ENCODE data around the gene SPAG4.

SPAG4 gene

DNA sequence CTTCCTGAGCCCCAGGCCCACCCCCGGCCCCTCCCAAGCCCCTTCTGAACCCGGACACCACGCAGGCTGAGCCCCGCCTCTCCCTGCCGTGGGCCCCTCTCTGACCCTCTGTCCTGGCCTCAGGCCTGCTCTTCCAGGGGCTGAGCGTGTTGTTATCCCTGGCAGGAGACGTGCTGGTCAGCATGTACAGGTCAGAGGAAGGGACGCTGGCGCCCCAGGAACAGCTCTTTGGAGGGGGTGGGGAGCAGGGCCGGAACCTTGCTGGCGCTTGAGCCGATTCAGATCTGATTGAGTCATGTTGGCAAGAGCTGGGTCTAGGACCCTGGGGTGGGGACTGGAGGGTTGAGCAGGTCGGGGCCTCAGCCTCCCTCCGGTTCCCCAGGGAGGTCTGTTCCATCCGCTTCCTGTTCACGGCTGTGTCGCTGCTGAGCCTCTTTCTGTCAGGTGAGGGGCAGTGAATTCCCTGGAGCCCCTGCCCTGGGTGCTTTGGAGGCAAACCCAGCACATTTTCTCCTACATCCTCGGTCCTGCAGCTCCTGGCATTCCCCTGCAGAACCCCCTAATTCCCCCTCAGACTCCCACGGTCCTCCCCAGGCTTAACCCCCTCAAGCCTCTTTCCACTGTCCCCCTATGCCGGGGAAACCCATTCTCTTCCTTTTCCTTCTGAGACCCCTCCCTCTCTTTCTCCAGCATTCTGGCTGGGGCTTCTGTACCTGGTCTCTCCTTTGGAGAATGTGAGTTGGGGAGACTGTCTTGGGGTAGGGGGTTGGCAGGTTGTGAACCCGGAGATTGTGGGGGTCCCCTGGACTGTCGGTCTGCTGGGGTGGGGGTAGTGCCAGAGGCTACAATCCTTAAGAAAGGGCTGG, 2.0 kb downstream of the SPAG4 start:
- Histone ChIP-seq H3K9me3 (ENCODE audit: insufficient read depth, low read depth, low read length) (no peaks in the 10 kb centered on the region), H3K4me3 (ENCODE audit: low read length) (peak overlapping the region; percentile 74), H3K4me1 (ENCODE audit: insufficient read depth, low read length) (peaks cover 7% of the 10 kb centered on the region; the same call in 1 of the 2 replicates), H3K36me3 (ENCODE audit: insufficient read depth, low read depth, low read length) (no peaks in the 10 kb centered on the region), H3K9ac (ENCODE audit: low read depth, low read length) (no peak overlapping the region; the same call in 1 of the 2 replicates), H3K27me3 (ENCODE audit: insufficient read depth, low read length) (peaks cover 28% of the 10 kb centered on the region), H3K27ac (ENCODE audit: low read length) (no peak overlapping the region)

DNA sequence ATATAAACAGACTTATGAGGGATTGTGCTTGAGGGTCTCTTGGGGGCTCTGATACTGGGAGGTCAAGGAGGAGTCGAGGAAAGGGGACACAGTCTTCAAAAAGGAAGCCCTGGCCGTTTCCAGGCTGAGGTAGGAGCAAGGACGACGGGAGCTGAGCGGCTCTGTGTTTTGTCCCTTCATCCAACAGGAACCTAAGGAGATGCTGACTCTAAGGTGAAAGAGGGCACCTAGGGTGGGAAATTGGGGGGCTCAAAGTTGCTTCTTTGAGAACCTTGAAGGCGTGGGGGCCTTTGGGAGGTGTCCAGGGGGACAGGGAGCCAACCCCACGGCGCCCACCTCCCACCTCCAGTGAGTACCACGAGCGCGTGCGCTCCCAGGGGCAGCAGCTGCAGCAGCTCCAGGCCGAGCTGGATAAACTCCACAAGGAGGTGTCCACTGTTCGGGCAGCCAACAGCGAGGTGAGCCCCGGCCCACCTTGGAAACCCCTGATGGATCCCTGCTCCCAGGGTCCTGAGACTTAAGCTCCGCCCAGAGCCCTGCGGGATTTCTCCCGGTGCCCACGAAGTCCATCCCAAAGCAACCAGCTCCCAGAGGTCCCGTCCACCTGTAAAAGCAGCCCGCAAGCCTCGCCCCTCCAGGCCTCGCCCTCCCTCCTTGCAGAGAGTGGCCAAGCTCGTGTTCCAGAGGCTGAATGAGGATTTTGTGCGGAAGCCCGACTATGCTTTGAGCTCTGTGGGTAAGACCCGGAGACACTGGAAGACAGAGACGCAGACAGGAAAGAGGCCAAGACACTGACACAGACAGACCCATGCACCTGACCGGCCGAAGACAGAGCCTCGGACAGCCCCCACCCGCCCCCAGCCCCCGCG, 2.9 kb downstream of the SPAG4 start:
- Histone ChIP-seq H3K27ac (ENCODE audit: low read length) (no peak overlapping the region), H3K4me1 (ENCODE audit: insufficient read depth, low read length) (peaks cover 7% of the 10 kb centered on the region; the same call in 1 of the 2 replicates), H3K27me3 (ENCODE audit: insufficient read depth, low read length) (peaks cover 28% of the 10 kb centered on the region), H3K36me3 (ENCODE audit: insufficient read depth, low read depth, low read length) (no peaks in the 10 kb centered on the region), H3K4me3 (ENCODE audit: low read length) (peak overlapping the region; percentile 74), H3K9me3 (ENCODE audit: insufficient read depth, low read depth, low read length) (no peaks in the 10 kb centered on the region), H3K9ac (ENCODE audit: low read depth, low read length) (peak overlapping the region; percentile 39)

DNA sequence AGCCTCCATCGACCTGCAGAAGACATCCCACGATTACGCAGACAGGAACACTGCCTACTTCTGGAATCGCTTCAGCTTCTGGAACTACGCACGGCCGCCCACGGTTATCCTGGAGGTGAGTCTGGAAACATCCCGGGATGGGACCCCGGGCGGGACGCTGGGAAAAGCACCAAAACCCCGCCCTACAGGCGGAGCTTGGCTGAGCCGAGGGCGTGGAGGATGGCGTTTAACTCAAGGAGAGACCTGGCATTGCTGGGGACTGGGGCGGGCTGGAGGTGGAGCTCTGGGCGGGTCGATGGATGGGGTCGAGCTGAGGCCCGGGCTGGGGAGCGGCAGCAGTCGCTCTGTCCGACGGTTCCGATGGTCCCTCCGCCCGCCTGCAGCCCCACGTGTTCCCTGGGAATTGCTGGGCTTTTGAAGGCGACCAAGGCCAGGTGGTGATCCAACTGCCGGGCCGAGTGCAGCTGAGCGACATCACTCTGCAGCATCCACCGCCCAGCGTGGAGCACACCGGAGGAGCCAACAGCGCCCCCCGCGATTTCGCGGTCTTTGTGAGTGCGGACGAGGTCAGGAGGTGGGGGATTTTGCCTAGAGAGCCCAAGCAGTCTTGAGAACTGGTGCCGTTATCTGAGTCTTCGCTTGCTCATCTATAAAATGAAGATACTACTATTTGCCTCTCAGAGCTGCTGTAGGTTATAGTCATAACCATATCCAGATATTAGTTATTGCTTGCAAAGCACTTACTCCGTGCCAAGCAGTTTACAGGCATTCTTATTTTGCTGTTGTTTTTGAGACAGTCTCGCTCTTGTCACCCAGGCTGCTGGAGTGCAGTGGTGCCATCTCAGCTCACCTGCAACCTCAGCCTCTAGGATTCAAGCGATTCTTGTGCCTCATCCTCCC, 3.8 kb downstream of the SPAG4 start:
- H3K27me3 ChIP-seq (ENCODE audit: insufficient read depth, low read length), result peaks cover 21% of the 10 kb centered on the region
- H3K36me3 ChIP-seq (ENCODE audit: insufficient read depth, low read depth, low read length), result 0 out of 2 replicates have a peak, but pooled peaks cover 3% of the 10 kb centered on the region
- peak overlapping the region; percentile 66; the same call in 1 of the 2 replicates for H3K9ac ChIP-seq (ENCODE audit: low read depth, low read length)
- H3K4me1 ChIP-seq (ENCODE audit: insufficient read depth, low read length), result peaks cover 7% of the 10 kb centered on the region; the same call in 1 of the 2 replicates
- H3K27ac ChIP-seq (ENCODE audit: low read length), result no peak overlapping the region
- peak overlapping the region; percentile 74 for H3K4me3 ChIP-seq (ENCODE audit: low read length)
- no peaks in the 10 kb centered on the region for H3K9me3 ChIP-seq (ENCODE audit: insufficient read depth, low read depth, low read length)

DNA sequence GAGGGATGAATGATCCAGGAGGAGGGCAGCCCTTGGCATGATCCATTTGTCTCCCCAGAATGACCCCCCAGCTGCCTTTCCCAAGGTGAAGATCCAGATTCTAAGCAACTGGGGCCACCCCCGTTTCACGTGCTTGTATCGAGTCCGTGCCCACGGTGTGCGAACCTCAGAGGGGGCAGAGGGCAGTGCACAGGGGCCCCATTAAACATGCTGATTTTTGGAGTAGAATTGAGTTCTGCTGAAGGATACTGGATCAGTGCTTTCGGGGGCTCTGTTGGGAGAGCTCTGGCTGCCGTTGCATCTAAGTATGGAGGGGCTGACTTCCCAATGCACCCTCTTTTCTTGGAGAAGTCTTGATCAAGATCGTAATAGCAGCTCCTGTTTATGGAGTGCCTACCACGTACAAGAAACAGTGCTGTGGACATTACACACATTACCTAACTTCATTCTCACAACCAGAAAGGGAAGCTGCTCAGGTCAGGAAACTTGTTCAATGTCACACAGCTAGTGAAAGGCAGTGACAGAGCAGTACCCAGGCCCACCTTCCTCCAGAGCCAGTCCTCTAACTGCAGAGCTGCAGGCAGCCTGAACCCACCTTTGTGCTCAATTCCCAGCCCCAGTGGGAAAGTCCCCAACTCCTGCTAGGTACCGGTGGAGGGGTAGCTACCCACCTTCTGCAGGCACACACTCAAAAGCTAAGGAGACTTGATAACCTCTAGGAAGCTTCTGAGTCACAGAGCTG, 5.4 kb downstream of the SPAG4 start:
- no peak overlapping the region for H3K4me3 ChIP-seq (ENCODE audit: low read length)
- no peak overlapping the region for H3K27ac ChIP-seq (ENCODE audit: low read length)
- no peak overlapping the region for H3K9ac ChIP-seq (ENCODE audit: low read depth, low read length)
- no peaks in the 10 kb centered on the region for H3K9me3 ChIP-seq (ENCODE audit: insufficient read depth, low read depth, low read length)
- peaks cover 21% of the 10 kb centered on the region for H3K27me3 ChIP-seq (ENCODE audit: insufficient read depth, low read length)
- H3K4me1 ChIP-seq (ENCODE audit: insufficient read depth, low read length), result peaks cover 7% of the 10 kb centered on the region; the same call in 1 of the 2 replicates
- H3K36me3 ChIP-seq (ENCODE audit: insufficient read depth, low read depth, low read length), result peaks cover 18% of the 10 kb centered on the region

DNA sequence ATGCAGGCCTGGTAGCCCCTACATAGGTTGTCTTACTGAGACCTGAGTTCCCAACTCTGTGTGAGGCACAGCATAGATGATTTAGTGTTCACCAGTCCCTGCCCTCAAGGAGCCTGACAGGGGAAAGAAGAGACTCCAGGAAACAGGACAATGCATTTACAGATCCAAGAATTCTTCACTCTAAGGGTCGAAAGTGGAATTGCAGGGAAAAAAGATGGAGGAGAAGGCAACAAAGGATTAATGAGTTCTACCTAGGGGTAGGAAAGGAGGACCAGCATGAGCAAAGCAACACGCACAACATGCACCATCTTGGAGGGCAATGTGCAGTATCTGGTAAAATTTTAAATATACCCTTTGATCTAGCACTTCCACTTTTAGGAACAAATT, 5.9 kb downstream of the SPAG4 start:
- Histone ChIP-seq H3K4me3 (ENCODE audit: low read length) (no peak overlapping the region), H3K27me3 (ENCODE audit: insufficient read depth, low read length) (peaks cover 21% of the 10 kb centered on the region), H3K9me3 (ENCODE audit: insufficient read depth, low read depth, low read length) (no peaks in the 10 kb centered on the region), H3K9ac (ENCODE audit: low read depth, low read length) (no peak overlapping the region), H3K27ac (ENCODE audit: low read length) (no peak overlapping the region), H3K4me1 (ENCODE audit: insufficient read depth, low read length) (peaks cover 7% of the 10 kb centered on the region; the same call in 1 of the 2 replicates), H3K36me3 (ENCODE audit: insufficient read depth, low read depth, low read length) (peaks cover 23% of the 10 kb centered on the region)

DNA sequence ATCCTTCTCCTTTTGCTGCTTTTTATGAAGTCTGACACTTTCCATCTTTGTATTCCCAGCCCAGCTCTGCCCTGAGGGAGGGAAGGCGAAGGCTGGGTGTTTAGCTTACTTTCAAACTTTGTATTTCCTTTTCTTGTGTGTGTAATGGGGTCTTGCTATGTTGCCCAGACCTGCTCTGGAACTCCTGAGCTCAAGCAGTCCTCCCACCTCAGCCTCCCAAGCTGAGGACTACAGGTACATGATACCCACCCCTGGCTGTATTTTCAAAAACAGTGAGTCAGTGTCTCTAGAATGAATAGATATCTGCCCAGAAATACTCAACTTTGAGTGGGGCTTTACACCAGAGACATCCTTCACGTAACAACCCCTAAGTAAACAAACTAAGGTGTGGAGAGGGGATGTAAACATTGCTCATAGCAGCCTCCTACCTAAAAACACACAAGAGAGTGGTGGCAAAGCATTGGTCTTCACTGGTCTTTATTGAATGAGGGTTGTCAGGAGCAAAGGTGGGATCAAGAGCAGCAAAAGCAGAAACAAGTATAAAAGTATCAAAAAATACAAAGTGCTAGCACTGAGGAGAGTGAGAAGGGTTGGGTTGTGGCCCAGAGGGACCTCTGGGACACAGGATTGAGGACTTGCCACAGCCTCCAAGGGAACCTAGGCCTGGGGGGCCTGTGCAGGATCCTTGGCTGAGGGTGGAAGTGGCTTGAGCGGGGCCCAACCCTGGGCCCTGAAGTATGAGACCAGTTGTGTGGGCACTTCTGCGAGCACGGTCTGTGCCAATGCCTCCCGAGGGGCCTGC, 10.2 kb downstream of the SPAG4 start:
- H3K27me3 ChIP-seq (ENCODE audit: insufficient read depth, low read length), result no peaks in the 10 kb centered on the region
- H3K4me1 ChIP-seq (ENCODE audit: insufficient read depth, low read length), result no peaks in the 10 kb centered on the region
- H3K9me3 ChIP-seq (ENCODE audit: insufficient read depth, low read depth, low read length), result no peaks in the 10 kb centered on the region
- no peak overlapping the region for H3K9ac ChIP-seq (ENCODE audit: low read depth, low read length)
- H3K36me3 ChIP-seq (ENCODE audit: insufficient read depth, low read depth, low read length), result peaks cover 61% of the 10 kb centered on the region
- no peak overlapping the region for H3K4me3 ChIP-seq (ENCODE audit: low read length)
- H3K27ac ChIP-seq (ENCODE audit: low read length), result no peak overlapping the region

DNA sequence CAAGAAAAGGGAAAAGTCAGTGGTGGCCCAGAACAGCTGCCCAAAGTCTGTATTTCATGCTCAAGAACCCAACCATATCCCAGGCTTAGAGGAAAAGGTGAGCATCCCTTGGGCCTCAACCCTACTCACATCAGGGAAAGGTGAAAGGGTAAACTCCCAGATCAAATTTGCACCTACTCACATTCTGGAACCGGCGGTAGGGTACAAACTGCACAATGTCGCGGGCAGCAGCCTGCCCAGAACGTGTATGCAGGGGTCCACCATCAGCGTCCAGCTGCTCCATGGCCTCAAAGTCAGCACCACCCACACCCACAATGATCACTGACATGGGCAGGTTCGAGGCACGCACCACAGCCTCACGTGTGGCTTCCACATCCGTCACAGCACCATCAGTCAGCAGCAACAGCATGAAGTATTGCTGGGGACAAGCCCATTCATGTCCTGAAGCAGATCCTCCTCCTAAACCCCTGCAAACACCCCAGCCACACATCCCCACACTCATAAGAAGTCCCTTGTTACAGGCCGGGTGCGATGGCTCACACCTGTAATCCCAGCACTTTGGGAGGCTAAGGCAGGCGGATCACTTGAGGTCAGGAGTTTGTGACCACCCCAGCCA, 10.9 kb downstream of the SPAG4 start:
- H3K27me3 ChIP-seq (ENCODE audit: insufficient read depth, low read length), result no peaks in the 10 kb centered on the region
- H3K27ac ChIP-seq (ENCODE audit: low read length), result no peak overlapping the region
- no peaks in the 10 kb centered on the region for H3K4me1 ChIP-seq (ENCODE audit: insufficient read depth, low read length)
- no peak overlapping the region for H3K9ac ChIP-seq (ENCODE audit: low read depth, low read length)
- no peaks in the 10 kb centered on the region for H3K9me3 ChIP-seq (ENCODE audit: insufficient read depth, low read depth, low read length)
- peaks cover 68% of the 10 kb centered on the region for H3K36me3 ChIP-seq (ENCODE audit: insufficient read depth, low read depth, low read length)
- H3K4me3 ChIP-seq (ENCODE audit: low read length), result no peak overlapping the region

DNA sequence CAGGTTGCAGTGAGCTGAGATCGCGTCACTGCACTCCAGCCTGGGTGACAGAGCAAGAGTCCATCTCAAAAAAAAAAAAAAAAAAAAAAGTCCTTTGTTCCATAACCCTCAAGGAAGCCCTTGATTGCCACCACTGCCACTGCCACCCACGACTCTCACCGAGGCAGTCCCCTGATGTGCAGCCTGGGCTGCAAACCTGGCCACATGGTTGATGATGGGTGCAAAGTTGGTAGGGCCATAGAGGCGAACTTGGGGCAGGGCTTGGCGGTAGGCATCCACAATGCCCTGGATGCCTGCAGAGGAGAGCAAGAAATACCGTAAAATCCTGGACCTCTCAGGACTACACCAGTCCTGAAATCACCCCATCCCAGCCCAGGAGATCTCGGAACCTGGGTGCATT, 11.5 kb downstream of the SPAG4 start:
- Histone ChIP-seq H3K4me3 (ENCODE audit: low read length) (no peak overlapping the region), H3K9me3 (ENCODE audit: insufficient read depth, low read depth, low read length) (no peaks in the 10 kb centered on the region), H3K27me3 (ENCODE audit: insufficient read depth, low read length) (no peaks in the 10 kb centered on the region), H3K27ac (ENCODE audit: low read length) (no peak overlapping the region), H3K4me1 (ENCODE audit: insufficient read depth, low read length) (no peaks in the 10 kb centered on the region), H3K36me3 (ENCODE audit: insufficient read depth, low read depth, low read length) (peaks cover 73% of the 10 kb centered on the region), H3K9ac (ENCODE audit: low read depth, low read length) (no peak overlapping the region)

DNA sequence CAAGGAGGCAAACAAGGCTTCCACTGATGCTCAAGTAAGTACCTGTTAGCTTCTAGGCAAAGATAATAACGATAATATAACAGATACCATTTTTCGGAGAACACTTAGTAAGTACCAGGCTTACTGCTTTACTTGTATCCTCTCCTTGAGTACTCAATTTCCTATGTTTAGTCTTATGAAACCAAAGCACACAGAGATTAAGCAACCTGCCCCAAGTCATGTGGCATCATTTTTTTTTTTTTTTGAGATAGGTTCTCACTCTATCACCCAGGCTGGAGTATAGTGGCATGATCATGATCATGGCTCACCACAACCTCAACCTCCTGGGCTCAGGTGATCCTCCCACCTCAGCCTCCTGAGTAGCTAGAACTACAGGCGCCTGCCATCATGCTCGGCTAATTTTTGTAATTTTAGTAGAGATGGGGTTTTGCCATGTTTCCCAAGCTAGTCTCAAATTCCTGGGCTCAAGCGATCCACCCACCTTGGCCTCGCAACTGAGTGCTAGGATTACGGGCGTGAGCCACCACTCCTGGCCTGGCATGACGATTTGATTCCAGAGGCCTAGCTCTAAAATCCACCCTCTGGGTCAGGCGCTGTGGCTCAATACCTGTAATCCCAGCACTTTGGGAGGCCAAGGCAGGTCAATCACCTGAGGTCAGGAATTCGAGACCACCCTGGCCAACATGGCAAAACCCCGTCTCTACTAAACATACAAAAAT, 14.0 kb downstream of the SPAG4 start:
- H3K27ac ChIP-seq (ENCODE audit: low read length), result no peak overlapping the region
- peaks cover 77% of the 10 kb centered on the region for H3K36me3 ChIP-seq (ENCODE audit: insufficient read depth, low read depth, low read length)

More for the DNA sequence above, 14.0 kb downstream of the SPAG4 start:
- no peak overlapping the region for H3K9ac ChIP-seq (ENCODE audit: low read depth, low read length)
- H3K27me3 ChIP-seq (ENCODE audit: insufficient read depth, low read length), result no peaks in the 10 kb centered on the region
- no peak overlapping the region for H3K4me3 ChIP-seq (ENCODE audit: low read length)
- no peaks in the 10 kb centered on the region for H3K9me3 ChIP-seq (ENCODE audit: insufficient read depth, low read depth, low read length)
- no peaks in the 10 kb centered on the region for H3K4me1 ChIP-seq (ENCODE audit: insufficient read depth, low read length)
